MM.1S (cell line): ENCODE data around the gene OSBPL10.
"Not testable (repeated sequence)": the region's sequence is repeated elsewhere in the genome, so short reads cannot be mapped to it uniquely, and the experiment has no call there.

ENCODE experiments used
- DNase-seq: peaks from one replicate; pipeline ENCODE4 v3.0.0-alpha.2; 2015
- H2AFZ ChIP-seq: fragments of 300-600 bp; sonication (generic); 2 replicates; pipeline ENCODE4 v1.6.0; 2016; ENCODE audit warnings: antibody characterized with exemption, low read length
- H3F3A ChIP-seq: fragments of 300-600 bp; sonication (generic); 2 replicates; pipeline ENCODE4 v1.6.1; 2016; ENCODE audit warnings: mild to moderate bottlenecking, antibody characterized with exemption, low read length, moderate library complexity, mixed read lengths; ENCODE audit not compliant: insufficient read depth
- H3K27ac ChIP-seq: fragments of 300-600 bp; sonication (generic); 2 replicates; pipeline ENCODE4 v1.5.1; 2016; ENCODE audit warnings: mild to moderate bottlenecking, low read length
- H3K27me3 ChIP-seq: fragments of 300-600 bp; sonication (generic); replicated peaks from 2 replicates; pipeline ENCODE4 v1.6.0; 2016; ENCODE audit warnings: low read length; ENCODE audit not compliant: insufficient read depth
- H3K36me3 ChIP-seq: fragments of 300-600 bp; sonication (generic); replicated peaks from 2 replicates; pipeline ENCODE4 v1.6.1; 2016; ENCODE audit warnings: mild to moderate bottlenecking, low read length, mixed read lengths; ENCODE audit not compliant: insufficient read depth
- H3K4me1 ChIP-seq: fragments of 300-600 bp; sonication (generic); 2 replicates; pipeline ENCODE4 v1.6.1; 2016; ENCODE audit warnings: low read length, mixed read lengths
- H3K4me2 ChIP-seq: fragments of 300-600 bp; sonication (generic); 2 replicates; pipeline ENCODE4 v1.6.0; 2016; ENCODE audit warnings: low read depth, low read length
- H3K4me3 ChIP-seq: fragments of 300-600 bp; sonication (generic); 2 replicates; pipeline ENCODE4 v1.5.1; 2016; ENCODE audit warnings: low read length, mixed read lengths
- H3K79me2 ChIP-seq: fragments of 300-600 bp; sonication (generic); 2 replicates; pipeline ENCODE4 v1.6.1; 2016; ENCODE audit warnings: mixed run types, low read length, mixed read lengths
- H3K9ac ChIP-seq: fragments of 300-600 bp; sonication (generic); 2 replicates; pipeline ENCODE4 v1.6.1; 2016; ENCODE audit warnings: low read length, mixed read lengths
- H3K9me2 ChIP-seq: fragments of 300-600 bp; sonication (generic); replicated peaks from 2 replicates; pipeline ENCODE4 v1.6.1; 2016; ENCODE audit warnings: mild to moderate bottlenecking, low read length, mixed read lengths; ENCODE audit not compliant: insufficient read depth
- H3K9me3 ChIP-seq: fragments of 300-600 bp; sonication (generic); replicated peaks from 2 replicates; pipeline ENCODE4 v1.6.1; 2016; ENCODE audit warnings: mild to moderate bottlenecking, low read length, mixed read lengths; ENCODE audit not compliant: insufficient read depth
- H4K20me1 ChIP-seq: fragments of 300-600 bp; sonication (generic); 2 replicates; pipeline ENCODE4 v1.6.1; 2016; ENCODE audit warnings: mild to moderate bottlenecking, low read length, moderate library complexity, mixed read lengths; ENCODE audit not compliant: insufficient read depth
- CTCF ChIP-seq: fragments of 300-600 bp; sonication (generic); IDR thresholded peaks from 2 replicates; pipeline ENCODE4 v1.5.1; 2016; ENCODE audit warnings: antibody characterized with exemption, low read length, mixed read lengths
- EZH2 ChIP-seq: fragments of 300-600 bp; sonication (generic); optimal IDR thresholded peaks from 2 replicates; pipeline ENCODE3; 2017; ENCODE audit warnings: low read depth, mild to moderate bottlenecking, antibody characterized with exemption, low read length, mixed read lengths
- EZH2phosphoT487 ChIP-seq: fragments of 300-600 bp; sonication (generic); IDR thresholded peaks from 2 replicates; pipeline ENCODE4 v1.6.1; 2018; ENCODE audit warnings: antibody characterized with exemption, low read length

OSBPL10 gene

GRCh38 chr3:31873254-31873820 is 107.7 kb downstream of the OSBPL10 start:
- H3F3A ChIP-seq, result no peaks in the 10 kb centered on the region
- no peak overlapping the region for H3K4me3 ChIP-seq
- H3K4me1 ChIP-seq, result no peaks in the 10 kb centered on the region
- no peak overlapping the region for H2AFZ ChIP-seq
- H3K9ac ChIP-seq, result no peak overlapping the region
- TF ChIP-seq EZH2 (no peak), EZH2phosphoT487 (no peak), CTCF (no peak)
- H3K79me2 ChIP-seq, result no peaks in the 10 kb centered on the region
- H3K9me3 ChIP-seq, result no peaks in the 10 kb centered on the region
- no peak overlapping the region for H3K4me2 ChIP-seq
- H3K36me3 ChIP-seq, result no peaks in the 10 kb centered on the region
- no peak overlapping the region for H3K27ac ChIP-seq
- no peaks in the 10 kb centered on the region for H3K9me2 ChIP-seq
- no peak for DNase-seq
- H4K20me1 ChIP-seq, result no peaks in the 10 kb centered on the region
- H3K27me3 ChIP-seq, result no peaks in the 10 kb centered on the region

DNA sequence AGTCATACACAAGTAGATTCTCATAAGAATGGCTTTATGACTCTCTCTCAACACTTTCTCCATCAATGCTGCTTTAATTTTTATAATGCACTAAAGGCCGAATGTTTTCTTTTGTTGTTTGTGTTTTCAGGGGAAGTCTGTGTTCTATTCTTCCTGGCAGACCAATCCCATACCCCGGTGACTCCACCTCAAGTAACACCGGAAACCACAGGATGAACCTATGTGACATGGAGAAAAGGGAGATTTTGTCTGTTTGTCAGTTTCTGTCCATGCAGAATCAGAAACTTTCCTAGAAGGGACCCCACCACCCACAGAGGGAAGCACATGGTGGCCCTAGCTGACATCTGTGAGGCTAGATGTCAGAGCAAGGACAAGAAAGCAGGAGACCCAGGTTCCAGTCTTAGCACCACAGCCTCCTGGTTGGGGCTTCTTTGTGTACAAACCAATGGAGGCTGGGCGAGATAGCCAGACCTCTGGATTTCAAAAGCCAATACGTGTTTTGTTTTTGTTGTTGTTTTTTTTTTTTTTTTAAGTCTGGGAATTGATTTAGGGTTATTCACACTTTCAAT is 109.0 kb downstream of the OSBPL10 start:
- Histone ChIP-seq H3K4me1 (no peaks in the 10 kb centered on the region), H3K27me3 (no peaks in the 10 kb centered on the region), H3K9ac (no peak overlapping the region), H2AFZ (no peak overlapping the region), H3K79me2 (no peaks in the 10 kb centered on the region), H3K4me2 (no peak overlapping the region), H3K36me3 (no peaks in the 10 kb centered on the region), H3K9me3 (no peaks in the 10 kb centered on the region), H3K9me2 (no peaks in the 10 kb centered on the region), H4K20me1 (no peaks in the 10 kb centered on the region), H3K27ac (no peak overlapping the region), H3K4me3 (no peak overlapping the region), H3F3A (no peaks in the 10 kb centered on the region)
- no peak for DNase-seq
- TF ChIP-seq CTCF (no peak), EZH2 (no peak), EZH2phosphoT487 (no peak)

DNA sequence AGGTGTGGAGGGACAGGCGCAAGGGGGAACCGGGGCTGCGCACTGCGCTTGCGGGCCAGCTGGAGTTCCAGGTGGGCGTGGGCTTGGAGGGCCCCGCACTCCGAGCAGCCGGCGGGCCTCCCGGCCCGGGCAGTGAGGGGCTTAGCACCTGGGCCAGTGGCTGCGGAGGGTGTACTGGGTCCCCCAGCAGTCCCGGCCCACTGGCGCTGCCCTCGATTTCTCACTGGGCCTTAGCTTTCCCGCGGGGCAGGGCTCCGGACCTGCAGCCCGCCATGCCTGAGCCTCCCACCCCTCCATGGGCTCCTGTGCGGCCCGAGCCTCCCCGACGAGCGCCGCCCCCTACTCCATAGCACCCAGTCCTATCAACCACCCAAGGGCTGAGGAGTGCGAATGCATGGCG is 111.0 kb downstream of the OSBPL10 start:
- not testable (repeated sequence) for H3K79me2 ChIP-seq, H3K4me2 ChIP-seq, H2AFZ ChIP-seq, H3K27me3 ChIP-seq, H3K9ac ChIP-seq, H4K20me1 ChIP-seq, H3F3A ChIP-seq, H3K4me3 ChIP-seq, H3K27ac ChIP-seq, H3K9me3 ChIP-seq, H3K4me1 ChIP-seq, H3K36me3 ChIP-seq, H3K9me2 ChIP-seq, DNase-seq

GRCh38 chr3:31868236-31868635 is 112.8 kb downstream of the OSBPL10 start:
- H4K20me1 ChIP-seq, result no peaks in the 10 kb centered on the region
- H3K9ac ChIP-seq, result no peak overlapping the region
- H3K36me3 ChIP-seq, result no peaks in the 10 kb centered on the region
- no peaks in the 10 kb centered on the region for H3F3A ChIP-seq
- no peak overlapping the region for H3K27ac ChIP-seq
- H3K4me2 ChIP-seq, result no peak overlapping the region
- H3K9me3 ChIP-seq, result no peaks in the 10 kb centered on the region
- no peaks in the 10 kb centered on the region for H3K9me2 ChIP-seq
- no peaks in the 10 kb centered on the region for H3K4me1 ChIP-seq
- H3K4me3 ChIP-seq, result no peak overlapping the region
- TF ChIP-seq CTCF (no peak), EZH2 (no peak), EZH2phosphoT487 (no peak)
- H3K79me2 ChIP-seq, result no peaks in the 10 kb centered on the region
- no peak for DNase-seq
- no peak overlapping the region for H2AFZ ChIP-seq
- H3K27me3 ChIP-seq, result no peaks in the 10 kb centered on the region
